HepG2 (cell line): ENCODE measurements around the gene RAPGEF6. TPM values are rescaled to one million over a fixed set of nuclear protein-coding genes. Genes with fewer than 3 reads are reported as not detected.
A peak's percentile ranks its signal among the peaks of the same experiment; 100 is the strongest.

Source experiments
- BRD4 ChIP-seq: sonication (generic); formaldehyde crosslinking; IDR thresholded peaks from 2 replicates; pipeline ENCODE4 v1.4.0; 2020; ENCODE audit warnings: missing genetic modification reagents
- CCDC6 ChIP-seq: sonication (generic); formaldehyde crosslinking; IDR thresholded peaks from 2 replicates; pipeline ENCODE4 v1.8.1; 2022; ENCODE audit warnings: mild to moderate bottlenecking, missing genetic modification reagents, moderate library complexity
- ELF3 ChIP-seq: IDR thresholded peaks from 2 replicates; pipeline ENCODE4 v1.6.1; 2016; ENCODE audit warnings: missing genetic modification reagents, missing compliant biosample characterization
- GATA4 ChIP-seq: sonication (generic); IDR thresholded peaks from 2 replicates; pipeline ENCODE4 v1.6.1; 2016; ENCODE audit warnings: antibody characterized with exemption, low read depth, borderline replicate concordance
- HNF4G ChIP-seq, 2 experiments: sonication (generic) in 1 of 2; formaldehyde crosslinking in 1 of 2; IDR thresholded peaks; 2 replicates each; pipeline versions ENCODE4 v1.4.0 to v1.6.1; 2011 to 2020; ENCODE audit warnings: borderline replicate concordance in 2 of 2, low read depth in 2 of 2, mild to moderate bottlenecking in 2 of 2, low read length in 1 of 2, missing genetic modification reagents in 1 of 2, moderate library complexity in 1 of 2
- IRF2 ChIP-seq: IDR thresholded peaks from 2 replicates; pipeline ENCODE4 v1.6.1; 2018; ENCODE audit warnings: missing genetic modification reagents, missing compliant biosample characterization
- KDM5B ChIP-seq: sonication (generic); formaldehyde crosslinking; IDR thresholded peaks from 2 replicates; pipeline ENCODE4 v1.4.0; 2020; ENCODE audit warnings: missing genetic modification reagents, mild to moderate bottlenecking, borderline replicate concordance
- MAFK ChIP-seq, 2 experiments: IDR thresholded peaks in 1 of 2; conservative IDR thresholded peaks in 1 of 2; 2 replicates each; pipeline ENCODE4 v1.6.1; 2011; ENCODE audit warnings: improper control_type of control experiment in 2 of 2, low read length in 2 of 2
- POLR2A ChIP-seq, 2 experiments: IDR thresholded peaks; 2 replicates each; pipeline ENCODE4 v1.6.1; 2011; ENCODE audit warnings: low read depth in 2 of 2, low read length in 2 of 2, mild to moderate bottlenecking in 1 of 2, moderate library complexity in 1 of 2; ENCODE audit not compliant: insufficient read depth in 1 of 2
- RBFOX2 ChIP-seq: fragments of 200-400 bp; formaldehyde crosslinking; IDR thresholded peaks from 2 replicates; pipeline ENCODE4 v1.6.1; 2017; ENCODE audit warnings: low read depth, mild to moderate bottlenecking, low read length
- RFXANK ChIP-seq: IDR thresholded peaks from 2 replicates; pipeline ENCODE4 v1.6.1; 2016
- SAP130 ChIP-seq: IDR thresholded peaks from 2 replicates; pipeline ENCODE4 v1.6.1; 2016; ENCODE audit warnings: low read depth
- SOX5 ChIP-seq: IDR thresholded peaks from 2 replicates; pipeline ENCODE4 v1.6.1; 2016; ENCODE audit warnings: borderline replicate concordance
- TEAD3 ChIP-seq: optimal IDR thresholded peaks from 2 replicates; pipeline ENCODE3; 2016; ENCODE audit warnings: borderline replicate concordance
- THAP7 ChIP-seq: sonication (generic); formaldehyde crosslinking; IDR thresholded peaks from 2 replicates; pipeline ENCODE4 v1.8.1; 2023; ENCODE audit warnings: mild to moderate bottlenecking, missing genetic modification reagents
- U2AF2 ChIP-seq: fragments of 200-400 bp; formaldehyde crosslinking; IDR thresholded peaks from 2 replicates; pipeline ENCODE4 v1.6.1; 2017; ENCODE audit warnings: low read depth, mild to moderate bottlenecking, low read length
- ZBTB21 ChIP-seq: sonication (generic); formaldehyde crosslinking; IDR thresholded peaks from 2 replicates; pipeline ENCODE4 v1.4.0; 2020; ENCODE audit warnings: missing genetic modification reagents
- ZC3H13 ChIP-seq: sonication (generic); formaldehyde crosslinking; IDR thresholded peaks from 2 replicates; pipeline ENCODE4 v1.8.1; 2023; ENCODE audit warnings: mild to moderate bottlenecking, missing genetic modification reagents, moderate library complexity
- ZKSCAN1 ChIP-seq: fragments of 150-350 bp; IDR thresholded peaks from 2 replicates; pipeline ENCODE4 v1.6.1; 2014; ENCODE audit warnings: low read length
- ZMAT3 ChIP-seq: sonication (generic); formaldehyde crosslinking; conservative IDR thresholded peaks from 2 replicates; pipeline ENCODE4 v1.7.0; 2021; ENCODE audit warnings: missing genetic modification reagents
- ZNF281 ChIP-seq: sonication (generic); formaldehyde crosslinking; IDR thresholded peaks from 2 replicates; pipeline ENCODE4 v1.4.0; 2020; ENCODE audit warnings: missing genetic modification reagents, borderline replicate concordance
- ZNF430 ChIP-seq: sonication (generic); formaldehyde crosslinking; IDR thresholded peaks from 2 replicates; pipeline ENCODE4 v1.9.0; 2021; ENCODE audit warnings: mild to moderate bottlenecking, missing genetic modification reagents
- ZNF503 ChIP-seq: sonication (generic); formaldehyde crosslinking; IDR thresholded peaks from 2 replicates; pipeline ENCODE4 v1.4.0; 2020; ENCODE audit warnings: missing genetic modification reagents
- polyA plus RNA-seq, 8 experiments: library from polyadenylated mRNA; depleted of rRNA in 3 of 8; stranded (reverse) in 7 of 8; unstranded in 1 of 8; fragments of >200 nt; fragmentation: Illumina TruSeq in 4 of 8; extraction: Trizol in 4 of 8; gene quantifications; 2 replicates each; pipeline versions ENCODE4 v1.2.1 to v1.2.3, GENCODE V29; 2011 to 2016; ENCODE audit warnings: low read depth in 4 of 8, missing spikeins in 1 of 8, mixed read lengths in 1 of 8; ENCODE audit not compliant: insufficient read depth in 1 of 8
- total RNA-seq, 5 experiments: library from RNA; depleted of rRNA; stranded (reverse); fragments of >200 nt; fragmentation: Illumina TruSeq; extraction: Trizol; gene quantifications; 2 replicates each; pipeline ENCODE4 v1.2.3, GENCODE V29; 2016; ENCODE audit warnings: low read depth in 1 of 5

RAPGEF6 gene
- total and polyA plus RNA-seq, 2 of the 13 experiments (the other 11 are each of a cell fraction or from before 2014, with no cell fraction given), result 7.7 to 24.6 TPM

- TF ChIP-seq THAP7 (CRISPR knock-in tag) (peak; percentile 89; the same call in 1 of the 2 replicates), RBFOX2 (peak; percentile 82), ZBTB21 (no peak), IRF2 (CRISPR knock-in tag) (0 out of 2 replicates have a peak, but pooled peaks have one; percentile 15), SOX5 (CRISPR knock-in tag) (peak; percentile 10; the same call in 1 of the 2 replicates), ZC3H13 (CRISPR knock-in tag) (0 out of 2 replicates have a peak, but pooled peaks have one; percentile 68), SAP130 (peak; percentile 90), HNF4G (IDR thresholded peaks at IDR 0.05; ENCODE audit: borderline replicate concordance, low read depth, low read length) (peak; percentile 13; the same call in 1 of the 2 replicates), HNF4G (CRISPR knock-in tag; IDR thresholded peaks at IDR 0.05; ENCODE audit: borderline replicate concordance, low read depth) (no peak), ZNF430 (CRISPR knock-in tag) (peak; percentile 76; the same call in 1 of the 2 replicates), ZNF503 (CRISPR knock-in tag) (no peak), POLR2A (IDR thresholded peaks at IDR 0.05; ENCODE audit: insufficient read depth in 1 of 2, low read depth in 2 of 2, low read length in 2 of 2) (peak; percentile 79 to 83; a peak in 3 of 4 replicates), BRD4 (CRISPR knock-in tag) (0 out of 2 replicates have a peak, but pooled peaks have one; percentile 30), RFXANK (CRISPR knock-in tag) (no peak), TEAD3 (CRISPR knock-in tag) (peak; percentile 34), CCDC6 (CRISPR knock-in tag) (peak; percentile 79; the same call in 1 of the 2 replicates), GATA4 (no peak), ZMAT3 (CRISPR knock-in tag) (no peak; the same call in none of the 2 replicates), ELF3 (CRISPR knock-in tag) (peak; percentile 79), U2AF2 (peak; percentile 46; the same call in 1 of the 2 replicates), ZKSCAN1 (peak; percentile 53; the same call in 1 of the 2 replicates), MAFK (conservative IDR thresholded peaks at IDR 0.05 in 1 of 2, IDR thresholded peaks at IDR 0.05 in 1 of 2; ENCODE audit: low read length in 2 of 2) (0 out of 4 replicates have a peak, but pooled peaks of 1 of the 2 experiments have one; percentile 0), ZNF281 (CRISPR knock-in tag) (no peak; the same call in 1 of the 2 replicates), KDM5B (CRISPR knock-in tag) (peak; percentile 73)
These were observed at the start of gene RAPGEF6 (continued) for GRCh38 chr5:131634996-131635683.
